OCI-M1 (cell line): ENCODE results near the gene DNAI2.
A peak's percentile ranks its signal among the peaks of the same experiment; 100 is the strongest.

Experiments
- DNase-seq: peaks from one replicate; lab custom pipeline; 2025; lab: John Stamatoyannopoulos, UW

Gene DNAI2

GRCh38 chr17:74274060-74274708 is at the start of gene DNAI2:
DNAI2 (plus strand) TSS chr17:74274234; CDS start chr17:74281818, 7,584 bp downstream.
- no peak for DNase-seq

GRCh38 chr17:74224959-74225725 is 48.9 kb upstream of the DNAI2 start:
- no peak for DNase-seq

GRCh38 chr17:74226252-74226651 is 47.8 kb upstream of the DNAI2 start:
- no peak for DNase-seq

- no peak for DNase-seq
Observed at GRCh38 chr17:74227271-74228080, 46.6 kb upstream of the DNAI2 start.

GRCh38 chr17:74228306-74228978 is 45.6 kb upstream of the DNAI2 start:
- DNase-seq = no peak

GRCh38 chr17:74230896-74231295 is 43.1 kb upstream of the DNAI2 start:
- no peak for DNase-seq

- no peak for DNase-seq
Observed at GRCh38 chr17:74231928-74232907, 41.8 kb upstream of the DNAI2 start.

- DNase-seq = no peak
Observed at GRCh38 chr17:74233937-74234336, 40.1 kb upstream of the DNAI2 start.

GRCh38 chr17:74234486-74234885 is 39.5 kb upstream of the DNAI2 start:
- DNase-seq = peak; percentile 64

GRCh38 chr17:74235040-74235581 is 38.9 kb upstream of the DNAI2 start:
- peak; percentile 67 for DNase-seq

- no peak for DNase-seq
Observed at GRCh38 chr17:74235911-74236371, 38.1 kb upstream of the DNAI2 start.

- DNase-seq = no peak
Observed at GRCh38 chr17:74237321-74237720, 36.7 kb upstream of the DNAI2 start.

- DNase-seq = no peak
Observed at GRCh38 chr17:74239172-74239571, 34.9 kb upstream of the DNAI2 start.

- no peak for DNase-seq
Observed at GRCh38 chr17:74240618-74241205, 33.3 kb upstream of the DNAI2 start.

GRCh38 chr17:74241431-74241830 is 32.6 kb upstream of the DNAI2 start:
- DNase-seq = no peak

GRCh38 chr17:74241847-74242246 is 32.2 kb upstream of the DNAI2 start:
- DNase-seq = no peak

- DNase-seq = no peak
Observed at GRCh38 chr17:74243013-74243755, 30.9 kb upstream of the DNAI2 start.

GRCh38 chr17:74244128-74244527 is 29.9 kb upstream of the DNAI2 start:
- no peak for DNase-seq

GRCh38 chr17:74244548-74244947 is 29.5 kb upstream of the DNAI2 start:
- no peak for DNase-seq
